Activated gamma-delta T cell (primary cell): ENCODE results near the gene GRHPR.
"Not testable (repeated sequence)": the region's sequence is repeated elsewhere in the genome, so short reads cannot be mapped to it uniquely, and the experiment has no call there.

ENCODE experiments used
- DNase-seq: peaks from one replicate; lab custom pipeline; 2025; lab: John Stamatoyannopoulos, UW

GRHPR gene

GRCh38 chr9:37421914-37422288, 595 bp upstream of the GRHPR start:
- no peak for DNase-seq

- no peak for DNase-seq
Measured at GRCh38 chr9:37423508-37423907, 1.0 kb downstream of the GRHPR start.

GRCh38 chr9:37424204-37424685, 1.7 kb downstream of the GRHPR start:
- no peak for DNase-seq

- no peak for DNase-seq
Measured at GRCh38 chr9:37424686-37425297, 2.3 kb downstream of the GRHPR start.

GRCh38 chr9:37425298-37425752, 2.8 kb downstream of the GRHPR start:
- no peak for DNase-seq

GRCh38 chr9:37426431-37426830, 3.9 kb downstream of the GRHPR start:
- DNase-seq: not testable (repeated sequence)

GRCh38 chr9:37426846-37427245, 4.3 kb downstream of the GRHPR start:
- no peak for DNase-seq

- DNase-seq: no peak
Measured at GRCh38 chr9:37428345-37428744, 5.8 kb downstream of the GRHPR start.

GRCh38 chr9:37429441-37430285, 7.2 kb downstream of the GRHPR start:
- no peak for DNase-seq

GRCh38 chr9:37430841-37431597, 8.5 kb downstream of the GRHPR start:
- no peak for DNase-seq

- DNase-seq: no peak
Measured at GRCh38 chr9:37432020-37432419, 9.5 kb downstream of the GRHPR start.

- no peak for DNase-seq
Measured at GRCh38 chr9:37433867-37434371, 11.4 kb downstream of the GRHPR start.

GRCh38 chr9:37436540-37436939, 14.0 kb downstream of the GRHPR start:
- no peak for DNase-seq

GRCh38 chr9:37437010-37437409, 14.5 kb downstream of the GRHPR start:
- no peak for DNase-seq

- DNase-seq: no peak
Measured at GRCh38 chr9:37437621-37438020, 15.1 kb downstream of the GRHPR start.

- no peak for DNase-seq
Measured at GRCh38 chr9:37438359-37438758, 15.9 kb downstream of the GRHPR start.

GRCh38 chr9:37441776-37442370, 19.4 kb downstream of the GRHPR start:
- DNase-seq: no peak

- no peak for DNase-seq
Measured at GRCh38 chr9:37442556-37442955, 20.1 kb downstream of the GRHPR start.

- DNase-seq: no peak
Measured at GRCh38 chr9:37443566-37443965, 21.1 kb downstream of the GRHPR start.

GRCh38 chr9:37444890-37445289, 22.4 kb downstream of the GRHPR start:
- DNase-seq: no peak

GRCh38 chr9:37445832-37446231, 23.3 kb downstream of the GRHPR start:
- no peak for DNase-seq

- DNase-seq: no peak
Measured at GRCh38 chr9:37446401-37446800, 23.9 kb downstream of the GRHPR start.
